ENCODE data around the gene GALNT12.

Gene GALNT12

GRCh38 chr9:98892690-98893089, 85.2 kb downstream of the GALNT12 start:
- no peak overlapping the region for H3K4me3 ChIP-seq (ENCODE audit: low read depth, low read length)
- no peak for DNase-seq (ENCODE audit: low read depth)
- in situ Hi-C loops (cut with HindIII; ENCODE audit: low sequenced_read_pairs): no loop called here
- TF ChIP-seq CTCF (IDR thresholded peaks at IDR 0.05; ENCODE audit: low read depth, low read length, missing control alignments): no peak

- DNase-seq (ENCODE audit: low read depth): no peak
- TF ChIP-seq CTCF (IDR thresholded peaks at IDR 0.05; ENCODE audit: low read depth, low read length, missing control alignments): no peak
- no peak overlapping the region for H3K4me3 ChIP-seq (ENCODE audit: low read depth, low read length)
- in situ Hi-C loops (cut with HindIII; ENCODE audit: low sequenced_read_pairs): no loop called here
Observed at GRCh38 chr9:98894171-98894570, 86.7 kb downstream of the GALNT12 start.

GRCh38 chr9:98894761-98895160, 87.3 kb downstream of the GALNT12 start:
- no peak for TF ChIP-seq CTCF (IDR thresholded peaks at IDR 0.05; ENCODE audit: low read depth, low read length, missing control alignments)
- no peak for DNase-seq (ENCODE audit: low read depth)
- no peak overlapping the region for H3K4me3 ChIP-seq (ENCODE audit: low read depth, low read length)
- in situ Hi-C loops (cut with HindIII; ENCODE audit: low sequenced_read_pairs): no loop called here

GRCh38 chr9:98896632-98897031, 89.2 kb downstream of the GALNT12 start:
- in situ Hi-C loops (cut with HindIII; ENCODE audit: low sequenced_read_pairs): no loop called here
- no peak for TF ChIP-seq CTCF (IDR thresholded peaks at IDR 0.05; ENCODE audit: low read depth, low read length, missing control alignments)
- DNase-seq (ENCODE audit: low read depth): no peak
- no peak overlapping the region for H3K4me3 ChIP-seq (ENCODE audit: low read depth, low read length)

- in situ Hi-C loops (cut with HindIII; ENCODE audit: low sequenced_read_pairs): no loop called here
- H3K4me3 ChIP-seq (ENCODE audit: low read depth, low read length): no peak overlapping the region
- TF ChIP-seq CTCF (IDR thresholded peaks at IDR 0.05; ENCODE audit: low read depth, low read length, missing control alignments): no peak
- DNase-seq (ENCODE audit: low read depth): no peak
Observed at GRCh38 chr9:98897745-98898144, 90.3 kb downstream of the GALNT12 start.

GRCh38 chr9:98899408-98900056, 92.1 kb downstream of the GALNT12 start:
- H3K4me3 ChIP-seq (ENCODE audit: low read depth, low read length): no peak overlapping the region
- no peak for TF ChIP-seq CTCF (IDR thresholded peaks at IDR 0.05; ENCODE audit: low read depth, low read length, missing control alignments)
- in situ Hi-C loops (cut with HindIII; ENCODE audit: low sequenced_read_pairs): no loop called here
- DNase-seq (ENCODE audit: low read depth): peak; percentile 78
